Astrocyte of the spinal cord (primary cell): Measurements from ENCODE around the gene TMUB1.

Experiments used
- DNase-seq: peaks from one replicate; pipeline ENCODE4 v3.0.0; 2011; ENCODE audit warnings: low read depth, low spot score
- H3K4me3 ChIP-seq: 2 replicates; pipeline ENCODE4 v1.5.1; 2011; ENCODE audit warnings: low read depth, mild to moderate bottlenecking, low read length, moderate library complexity
- in situ Hi-C: cut with HindIII; loops from 2 replicates; pipeline ENCODE4 v1.10.0; 2017; ENCODE audit warnings: low sequenced_read_pairs
- TF ChIP-seq, protein P1 (sequence below): IDR thresholded peaks from 2 replicates; pipeline ENCODE4 v1.5.1; 2012; ENCODE audit warnings: low read depth, mild to moderate bottlenecking, low read length, inconsistent platforms

The TMUB1 gene

GRCh38 chr7:151116603-151117440 lies 33.5 kb upstream of the TMUB1 start:
- DNase-seq, result no peak
- in situ Hi-C loops, result no loop called here
- TF ChIP-seq, protein P1, sequence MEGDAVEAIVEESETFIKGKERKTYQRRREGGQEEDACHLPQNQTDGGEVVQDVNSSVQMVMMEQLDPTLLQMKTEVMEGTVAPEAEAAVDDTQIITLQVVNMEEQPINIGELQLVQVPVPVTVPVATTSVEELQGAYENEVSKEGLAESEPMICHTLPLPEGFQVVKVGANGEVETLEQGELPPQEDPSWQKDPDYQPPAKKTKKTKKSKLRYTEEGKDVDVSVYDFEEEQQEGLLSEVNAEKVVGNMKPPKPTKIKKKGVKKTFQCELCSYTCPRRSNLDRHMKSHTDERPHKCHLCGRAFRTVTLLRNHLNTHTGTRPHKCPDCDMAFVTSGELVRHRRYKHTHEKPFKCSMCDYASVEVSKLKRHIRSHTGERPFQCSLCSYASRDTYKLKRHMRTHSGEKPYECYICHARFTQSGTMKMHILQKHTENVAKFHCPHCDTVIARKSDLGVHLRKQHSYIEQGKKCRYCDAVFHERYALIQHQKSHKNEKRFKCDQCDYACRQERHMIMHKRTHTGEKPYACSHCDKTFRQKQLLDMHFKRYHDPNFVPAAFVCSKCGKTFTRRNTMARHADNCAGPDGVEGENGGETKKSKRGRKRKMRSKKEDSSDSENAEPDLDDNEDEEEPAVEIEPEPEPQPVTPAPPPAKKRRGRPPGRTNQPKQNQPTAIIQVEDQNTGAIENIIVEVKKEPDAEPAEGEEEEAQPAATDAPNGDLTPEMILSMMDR, result no peak
- H3K4me3 ChIP-seq, result no peak overlapping the region

DNA sequence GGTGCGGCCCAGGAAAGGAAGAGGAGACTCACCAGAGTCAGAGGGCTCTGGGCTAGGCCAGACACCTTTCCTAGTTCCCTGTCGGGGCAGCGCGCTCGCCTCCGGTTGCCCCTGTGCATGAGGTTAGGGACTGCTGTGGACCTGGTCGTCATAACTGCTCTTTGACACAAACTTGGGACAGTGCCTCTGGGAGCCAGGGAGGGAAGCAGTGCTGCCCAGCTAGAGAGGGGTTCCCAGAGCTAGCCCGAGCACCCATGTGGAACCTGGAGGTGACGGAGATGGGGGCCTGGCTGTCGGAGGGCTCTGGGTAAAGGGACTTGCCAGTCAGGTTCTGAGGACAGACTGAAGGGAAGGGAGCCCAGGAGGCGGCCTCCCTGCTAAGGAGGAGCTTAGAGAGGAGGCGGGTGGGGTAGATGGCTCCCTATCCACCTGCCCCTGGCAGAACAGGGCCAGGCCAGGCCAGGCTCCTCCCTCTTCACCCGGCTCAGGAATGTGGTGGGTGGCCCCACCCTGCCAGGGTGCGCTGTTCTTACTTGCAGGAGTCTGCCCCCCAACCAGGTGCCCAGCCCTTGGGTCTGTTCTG lies 32.6 kb upstream of the TMUB1 start:
- in situ Hi-C loops, result no loop called here
- no peak for DNase-seq
- no peak overlapping the region for H3K4me3 ChIP-seq
- TF ChIP-seq, protein P1, result no peak

GRCh38 chr7:151115121-151115835 lies 32.0 kb upstream of the TMUB1 start:
- no peak overlapping the region for H3K4me3 ChIP-seq
- no peak for DNase-seq
- in situ Hi-C loops, result no loop called here
- TF ChIP-seq, protein P1, result no peak

- in situ Hi-C loops, result no loop called here
- DNase-seq, result peak; percentile 14
- peak overlapping the region; percentile 5 for H3K4me3 ChIP-seq
- TF ChIP-seq, protein P1, result no peak
Measured at GRCh38 chr7:151114151-151115090, 31.1 kb upstream of the TMUB1 start.

GRCh38 chr7:151113344-151114150 lies 30.3 kb upstream of the TMUB1 start:
- TF ChIP-seq, protein P1, result no peak
- DNase-seq, result peak; percentile 78
- in situ Hi-C loops, result no loop called here
- no peak overlapping the region for H3K4me3 ChIP-seq
